ENCODE measurements around the gene DFFB.
A peak's percentile ranks its signal among the peaks of the same experiment; 100 is the strongest.

DFFB gene

DNA sequence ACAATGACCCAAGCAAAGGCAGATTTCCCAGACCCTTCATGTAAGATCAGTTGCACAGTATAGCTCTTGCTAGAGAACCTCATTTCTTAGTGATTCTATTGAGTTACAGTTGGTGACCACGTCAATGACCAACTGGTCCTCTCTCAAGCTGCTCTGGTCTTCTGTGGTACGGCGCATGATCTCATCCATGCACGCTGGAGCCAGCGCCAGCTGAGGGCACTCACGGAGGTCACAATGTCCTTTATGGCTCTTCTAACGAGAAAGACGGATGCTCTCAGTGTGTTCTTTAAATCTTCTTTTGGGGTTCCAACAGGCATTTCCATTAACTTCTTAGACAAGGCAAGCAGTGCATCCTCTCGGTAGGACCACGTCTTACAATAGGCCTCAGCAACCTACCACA is 22.6 kb upstream of the DFFB start:
- no peak for DNase-seq

DNA sequence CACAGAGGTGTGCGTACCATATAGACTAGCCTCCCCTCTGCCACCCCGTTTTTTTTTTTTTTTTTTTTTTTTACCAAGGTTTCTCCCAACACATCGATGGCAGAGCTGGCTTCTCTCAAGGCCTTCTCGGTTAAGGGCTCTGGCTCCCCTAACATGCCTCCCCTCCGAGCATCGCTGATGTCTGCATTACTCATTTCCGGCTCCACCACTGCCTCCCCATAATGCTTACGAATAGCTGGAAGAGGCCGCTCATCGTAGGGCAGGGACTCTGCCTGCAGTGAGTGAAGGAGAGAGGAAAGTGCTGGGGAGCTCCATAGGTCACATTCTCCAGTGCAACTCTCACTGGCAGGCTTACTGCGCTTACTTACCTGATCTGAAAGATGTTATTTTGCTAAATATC is 20.9 kb upstream of the DFFB start:
- DNase-seq: no peak

DNA sequence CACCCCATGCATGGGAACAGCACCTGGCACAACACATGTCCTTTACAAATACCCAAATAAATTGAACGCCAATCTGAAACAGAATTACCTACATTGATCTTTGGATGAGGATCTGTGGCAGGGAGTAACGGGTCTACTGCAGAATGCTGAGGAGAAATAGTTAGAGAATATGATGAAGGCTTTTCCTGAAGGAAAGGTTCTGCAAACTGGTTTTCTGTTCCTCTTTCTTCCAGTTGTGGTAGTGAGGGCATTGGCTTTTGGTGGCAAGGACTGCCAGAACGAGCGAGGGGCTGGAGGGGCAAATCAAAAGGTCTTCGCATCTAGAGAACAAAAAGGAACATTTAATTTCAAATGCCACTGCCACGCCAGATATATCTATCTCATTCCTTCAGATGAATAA is 20.1 kb upstream of the DFFB start:
- DNase-seq: no peak

- no peak for DNase-seq
Measured at GRCh38 chr1:3837685-3838084, 19.6 kb upstream of the DFFB start.

- DNase-seq: no peak
Measured at GRCh38 chr1:3838788-3839187, 18.5 kb upstream of the DFFB start.

GRCh38 chr1:3841491-3841890 is 15.8 kb upstream of the DFFB start:
- DNase-seq: no peak

DNA sequence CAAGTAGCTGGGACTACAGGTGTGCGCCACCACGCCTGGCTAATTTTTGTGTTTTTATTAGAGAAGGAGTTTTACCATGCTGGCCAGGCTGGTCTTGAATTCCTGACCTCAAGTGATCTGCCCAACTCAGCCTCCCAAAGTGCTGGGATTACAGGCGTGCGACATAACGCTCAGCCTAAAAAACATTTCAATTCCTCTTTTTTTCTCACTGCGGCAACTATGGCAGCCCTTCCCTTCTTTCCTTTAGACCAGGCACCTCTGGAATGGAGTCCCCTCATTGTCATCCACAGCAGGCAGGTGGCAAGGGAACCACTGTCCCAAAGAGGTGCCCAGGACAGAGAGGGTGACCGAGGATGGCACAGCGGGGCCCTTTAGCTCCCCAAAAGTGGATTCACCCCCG is 14.4 kb upstream of the DFFB start:
- DNase-seq: no peak

GRCh38 chr1:3846541-3846940 is 10.7 kb upstream of the DFFB start:
- no peak for DNase-seq

DNA sequence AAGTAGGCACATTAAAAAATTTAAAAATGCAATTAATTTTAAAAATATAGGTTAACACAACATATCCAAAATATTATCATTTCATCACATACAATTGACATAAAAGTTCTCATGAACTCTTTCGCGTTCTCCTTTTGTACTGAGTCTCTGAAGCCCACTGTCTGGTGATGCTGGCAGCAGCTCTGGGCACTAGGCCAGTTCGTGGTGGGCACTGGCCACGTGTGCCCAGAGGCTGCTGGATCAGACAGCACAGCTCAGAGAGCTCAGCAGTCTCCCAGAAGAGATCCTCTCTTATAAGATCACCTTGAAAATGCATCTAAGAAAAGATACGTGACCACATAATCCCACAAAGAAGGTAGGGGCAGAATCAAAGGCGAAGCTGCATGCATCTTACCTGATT is 10.2 kb upstream of the DFFB start:
- DNase-seq: no peak

DNA sequence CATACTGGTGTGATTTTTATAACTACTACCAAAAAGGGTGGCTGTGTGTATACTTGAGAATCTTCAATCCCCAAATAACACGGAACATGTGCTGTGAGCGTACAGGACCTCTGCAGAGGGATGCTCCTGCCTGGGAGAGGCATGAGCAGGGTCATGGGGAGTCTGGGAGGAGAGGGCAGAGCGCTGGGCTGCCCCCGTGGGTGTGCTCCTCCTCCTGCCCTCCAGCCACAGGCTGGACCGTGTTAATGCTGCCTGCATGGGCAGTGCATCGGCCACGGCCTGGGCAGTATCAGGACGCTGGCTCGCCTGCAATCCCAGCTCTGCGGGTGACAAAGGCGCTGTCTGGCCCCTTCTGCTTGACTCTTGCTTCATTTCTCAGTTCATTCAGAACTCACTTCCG is 6.4 kb upstream of the DFFB start:
- no peak for DNase-seq

- DNase-seq: no peak
Measured at GRCh38 chr1:3851292-3851691, 6.0 kb upstream of the DFFB start.

- no peak for DNase-seq
Measured at GRCh38 chr1:3852091-3852490, 5.2 kb upstream of the DFFB start.

DNA sequence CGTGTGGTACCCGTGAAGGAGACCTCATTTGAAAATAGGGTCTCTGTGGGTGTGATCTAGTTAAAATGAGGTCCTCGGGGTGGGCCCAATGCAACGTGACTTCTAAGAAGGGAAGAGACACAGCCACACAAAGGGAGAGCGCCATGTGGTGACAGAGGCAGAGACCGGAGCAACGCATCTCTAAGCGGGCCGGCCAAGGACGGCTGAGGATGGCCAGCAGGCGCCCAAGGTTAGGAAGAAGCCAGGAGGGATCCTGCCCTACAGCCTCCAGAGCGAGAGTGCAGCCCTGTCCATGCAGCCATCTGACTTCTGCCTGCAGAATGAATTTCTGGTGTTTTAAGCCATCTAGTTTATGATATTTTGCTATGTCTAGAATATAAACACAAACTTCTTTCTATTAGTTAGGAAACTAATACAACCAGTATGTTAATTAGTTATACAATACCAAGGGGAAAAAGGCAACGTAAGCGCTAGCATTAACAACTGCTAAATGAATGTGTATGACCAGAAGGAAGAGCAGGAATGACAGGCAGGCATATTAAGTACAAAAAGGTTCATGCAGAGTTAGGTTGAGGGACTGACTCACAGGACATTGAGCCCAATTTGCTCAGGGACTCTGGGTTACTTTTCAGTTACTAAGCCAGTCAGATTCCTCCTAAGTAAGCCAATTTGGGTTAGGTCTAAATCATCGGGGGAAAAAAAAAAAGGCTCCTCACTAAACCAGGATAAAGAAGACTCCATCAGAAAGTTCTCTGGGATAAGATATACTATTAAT is 4.4 kb upstream of the DFFB start:
- DNase-seq: no peak

DNA sequence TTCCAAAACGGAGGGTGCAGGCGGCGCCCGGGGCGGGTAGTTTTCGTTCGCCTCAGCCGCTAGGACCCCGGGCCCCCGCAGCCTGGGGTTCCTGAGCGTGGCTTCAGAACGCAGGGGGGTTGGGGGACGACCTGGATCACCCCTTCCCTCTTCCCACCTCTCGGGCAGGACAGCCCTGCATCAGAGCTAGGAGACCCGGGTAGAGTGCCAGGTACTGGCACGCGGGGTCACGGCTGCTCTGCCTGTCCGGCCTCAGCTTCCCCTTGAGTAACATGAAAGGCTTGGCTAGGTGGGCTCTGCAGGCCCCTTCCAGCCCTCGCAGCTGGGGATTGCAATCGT is 484 bp downstream of the DFFB start:
- DNase-seq: no peak

DNA sequence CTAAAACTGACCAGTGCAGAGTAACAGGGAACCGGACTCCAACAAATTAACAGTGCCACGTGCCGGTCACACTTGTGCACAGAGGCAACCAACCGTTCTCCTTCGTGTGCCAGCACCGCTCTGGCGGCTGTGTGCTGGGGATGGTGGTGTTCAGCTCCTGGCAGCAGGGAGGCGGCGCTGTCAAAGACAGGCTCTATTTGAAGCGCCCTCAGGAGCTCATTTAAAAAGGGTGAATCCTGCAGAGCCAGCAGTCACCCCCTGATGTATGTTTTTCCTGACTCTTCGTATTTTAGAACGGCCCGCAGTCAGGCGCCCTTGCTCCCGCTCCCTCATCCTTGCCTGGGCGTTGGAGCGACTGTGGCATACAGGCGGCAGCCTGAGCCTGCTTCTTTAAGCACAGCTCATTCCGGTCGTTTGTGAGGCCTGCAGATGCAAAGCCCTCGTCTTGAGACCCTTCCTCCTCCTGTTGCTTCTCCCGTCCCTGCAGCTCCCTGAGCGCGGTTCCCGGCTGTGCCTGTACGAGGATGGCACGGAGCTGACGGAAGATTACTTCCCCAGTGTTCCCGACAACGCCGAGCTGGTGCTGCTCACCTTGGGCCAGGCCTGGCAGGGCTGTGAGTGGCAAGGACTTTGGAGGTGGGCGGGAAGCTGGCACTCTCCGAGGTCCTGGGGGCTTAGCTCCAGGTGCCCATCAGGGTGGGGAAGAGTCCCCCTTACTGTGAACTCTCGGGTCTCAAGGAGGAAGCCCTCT is 1.1 kb downstream of the DFFB start:
- DNase-seq: peak in 1 of 2 donors; percentile 5

GRCh38 chr1:3863231-3863935 is 6.1 kb downstream of the DFFB start:
- DNase-seq: no peak

DNA sequence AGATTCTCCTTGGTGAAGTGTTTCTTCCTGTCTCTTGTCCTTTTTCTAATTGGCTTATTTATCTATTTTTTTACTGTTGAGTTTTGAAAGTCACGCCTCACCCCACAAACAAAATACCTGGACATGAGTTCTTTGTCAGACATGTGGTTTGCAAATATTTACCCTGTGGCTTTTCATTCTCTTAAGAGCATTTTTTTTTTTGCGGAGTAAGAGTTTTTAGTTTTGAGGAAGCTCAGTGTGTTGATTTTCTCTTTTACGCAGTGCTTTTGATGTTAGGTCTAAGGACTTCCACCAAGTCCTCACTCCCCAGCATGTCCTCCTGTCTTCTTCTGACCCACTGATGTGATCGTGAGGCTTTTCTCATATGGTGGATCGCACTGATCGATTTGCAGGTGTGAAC is 7.6 kb downstream of the DFFB start:
- no peak for DNase-seq

DNA sequence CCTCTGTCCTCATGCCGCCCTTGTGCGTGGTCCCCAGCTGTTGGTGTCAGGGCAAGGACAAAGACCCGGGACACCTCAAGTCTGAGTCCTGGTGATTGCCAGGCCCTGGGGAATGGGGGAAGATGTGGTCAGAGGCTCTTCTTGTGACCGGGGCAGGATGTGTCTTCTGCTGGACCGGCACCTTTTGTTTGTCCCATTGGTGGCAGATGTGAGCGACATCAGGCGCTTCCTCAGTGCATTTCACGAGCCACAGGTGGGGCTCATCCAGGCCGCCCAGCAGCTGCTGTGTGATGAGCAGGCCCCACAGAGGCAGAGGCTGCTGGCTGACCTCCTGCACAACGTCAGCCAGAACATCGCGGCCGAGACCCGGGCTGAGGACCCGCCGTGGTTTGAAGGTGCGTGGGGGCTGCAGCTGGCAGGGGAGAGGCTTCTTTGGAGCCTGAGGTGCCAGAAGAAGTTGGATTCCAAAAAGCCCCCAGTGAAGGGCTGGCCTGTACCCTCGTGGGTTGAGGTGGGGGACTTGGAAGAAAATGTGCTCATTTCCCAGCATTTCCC is 8.4 kb downstream of the DFFB start:
- no peak for DNase-seq

GRCh38 chr1:3868464-3869006 is 11.3 kb downstream of the DFFB start:
- DNase-seq: no peak

GRCh38 chr1:3869751-3870301 is 12.6 kb downstream of the DFFB start:
- DNase-seq: no peak

DNA sequence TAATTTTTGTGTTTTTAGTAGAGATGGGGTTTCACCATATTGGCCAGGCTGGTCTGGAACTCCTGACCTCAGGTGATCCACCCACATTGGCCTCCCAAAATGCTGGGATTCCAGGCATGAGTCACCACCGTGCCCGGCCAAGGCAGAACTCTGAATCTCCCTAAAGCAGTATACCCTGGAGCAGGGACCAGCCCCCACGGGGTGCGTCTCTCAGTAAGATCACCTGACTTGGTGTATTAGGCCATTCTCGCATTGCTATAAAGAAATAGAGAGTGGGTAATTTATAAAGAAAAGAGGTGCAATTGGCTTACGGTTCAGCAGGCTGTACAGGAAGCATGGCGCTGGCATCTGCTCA is 14.2 kb downstream of the DFFB start:
- DNase-seq: no peak

DNA sequence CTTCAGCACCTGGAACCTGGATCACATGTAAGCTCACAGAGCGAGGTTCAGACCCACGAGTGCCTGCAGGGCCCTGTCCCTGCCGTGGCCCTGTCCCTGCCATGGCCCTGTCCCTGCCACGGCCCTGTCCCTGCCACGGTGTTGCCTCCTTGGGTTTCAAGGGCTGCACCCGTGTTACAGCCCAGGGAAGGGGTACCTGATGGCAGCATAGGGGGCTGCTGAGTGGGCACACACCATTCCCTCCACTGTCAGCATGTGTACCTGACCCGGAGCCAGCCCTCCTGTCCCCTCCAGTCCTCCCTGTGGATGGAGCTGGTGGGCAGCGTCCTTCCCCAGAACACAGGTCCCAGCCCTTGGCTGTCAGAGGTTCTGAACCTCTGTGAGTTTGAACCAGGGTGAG is 15.3 kb downstream of the DFFB start:
- DNase-seq: no peak

GRCh38 chr1:3874736-3875135 is 17.5 kb downstream of the DFFB start:
- no peak for DNase-seq
